HEK293 (cell line): ENCODE data around the gene TMPRSS4.

Source experiments
- CTCF ChIA-PET: fragments of 350-600 bp; formaldehyde crosslinking; extraction: SDS; loops from one replicate; lab custom pipeline; 2021; ENCODE audit warnings: antibody characterized with exemption; lab: Yijun Ruan, JAX
- POLR2A ChIA-PET: fragments of 300-600 bp; formaldehyde crosslinking; extraction: SDS; loops from one replicate; lab custom pipeline; 2020; ENCODE audit warnings: antibody characterized with exemption, inconsistent platforms; lab: Yijun Ruan, JAX
- H3K27ac ChIP-seq: fragments of 200-500 bp; sonication (Bioruptor generic); 2 replicates; pipeline ENCODE4 v1.5.1; 2014; ENCODE audit warnings: low read depth, low read length, control low read depth, inconsistent platforms; ENCODE audit errors: extremely low read depth
- H3K36me3 ChIP-seq, 2 experiments: fragments of 200-500 bp in 1 of 2; sonication (Bioruptor generic) in 1 of 2; 1 replicate in 1 of 2; 2 replicates in 1 of 2; pipeline ENCODE4 v1.5.1; 2014 to 2017; ENCODE audit warnings: inconsistent platforms in 2 of 2, low read length in 2 of 2; ENCODE audit not compliant: control insufficient read depth in 2 of 2, insufficient read depth in 1 of 2
- H3K4me1 ChIP-seq: fragments of 200-500 bp; sonication (Bioruptor generic); 2 replicates; pipeline ENCODE4 v1.5.1; 2014; ENCODE audit warnings: mild to moderate bottlenecking, low read length, inconsistent platforms; ENCODE audit not compliant: control insufficient read depth, insufficient read depth
- H3K4me3 ChIP-seq: 2 replicates; pipeline ENCODE4 v1.5.1; 2011; ENCODE audit warnings: low read depth, mild to moderate bottlenecking, control low read depth, low read length, moderate library complexity
- H3K9me3 ChIP-seq: fragments of 200-500 bp; sonication (Bioruptor generic); 2 replicates; pipeline ENCODE4 v1.5.1; 2014; ENCODE audit warnings: low read depth, low read length, inconsistent platforms; ENCODE audit not compliant: control insufficient read depth, insufficient read depth
- PRDM1 ChIP-seq: fragments of 450-650 bp; formaldehyde crosslinking; IDR thresholded peaks from 2 replicates; pipeline ENCODE4; 2016; ENCODE audit warnings: missing biosample characterization, missing genetic modification characterization
- SCRT1 ChIP-seq: fragments of 450-650 bp; formaldehyde crosslinking; IDR thresholded peaks from 2 replicates; pipeline ENCODE4 v1.5.1; 2016; ENCODE audit warnings: missing biosample characterization, missing genetic modification characterization, borderline replicate concordance
- WT1 ChIP-seq: fragments of 450-650 bp; formaldehyde crosslinking; IDR thresholded peaks from 2 replicates; pipeline ENCODE4 v1.5.1; 2016; ENCODE audit warnings: missing biosample characterization, missing genetic modification characterization
- ZBTB10 ChIP-seq: fragments of 450-650 bp; formaldehyde crosslinking; IDR thresholded peaks from 2 replicates; pipeline ENCODE4 v1.5.1; 2016; ENCODE audit warnings: missing biosample characterization, missing genetic modification characterization
- ZBTB20 ChIP-seq: fragments of 450-650 bp; formaldehyde crosslinking; IDR thresholded peaks from 2 replicates; pipeline ENCODE4 v1.5.1; 2016; ENCODE audit warnings: missing biosample characterization, missing genetic modification characterization
- ZNF2 ChIP-seq: fragments of 450-650 bp; formaldehyde crosslinking; IDR thresholded peaks from 2 replicates; pipeline ENCODE4 v1.5.1; 2016; ENCODE audit warnings: missing biosample characterization, missing genetic modification characterization
- ZNF26 ChIP-seq: fragments of 450-650 bp; formaldehyde crosslinking; IDR thresholded peaks from 2 replicates; pipeline ENCODE4 v1.5.1; 2016; ENCODE audit warnings: missing biosample characterization, missing genetic modification characterization
- ZNF280C ChIP-seq: fragments of 450-650 bp; formaldehyde crosslinking; IDR thresholded peaks from 2 replicates; pipeline ENCODE4 v1.5.1; 2016; ENCODE audit warnings: missing biosample characterization, missing genetic modification characterization
- ZNF302 ChIP-seq: fragments of 450-650 bp; formaldehyde crosslinking; IDR thresholded peaks from 2 replicates; pipeline ENCODE4 v1.5.1; 2016; ENCODE audit warnings: missing biosample characterization, missing genetic modification characterization, low read depth
- ZNF341 ChIP-seq: fragments of 450-650 bp; formaldehyde crosslinking; IDR thresholded peaks from 2 replicates; pipeline ENCODE4; 2016; ENCODE audit warnings: low read depth, missing biosample characterization, missing genetic modification characterization
- ZNF362 ChIP-seq: fragments of 450-650 bp; formaldehyde crosslinking; IDR thresholded peaks from 2 replicates; pipeline ENCODE4 v1.5.1; 2016; ENCODE audit warnings: missing biosample characterization, missing genetic modification characterization
- ZNF391 ChIP-seq: fragments of 450-650 bp; formaldehyde crosslinking; IDR thresholded peaks from 2 replicates; pipeline ENCODE4 v1.5.1; 2016; ENCODE audit warnings: low read depth, missing biosample characterization, missing genetic modification characterization, borderline replicate concordance
- ZNF398 ChIP-seq: fragments of 450-650 bp; formaldehyde crosslinking; IDR thresholded peaks from 2 replicates; pipeline ENCODE4 v1.5.1; 2017; ENCODE audit warnings: missing biosample characterization, missing genetic modification characterization
- ZNF473 ChIP-seq: fragments of 450-650 bp; formaldehyde crosslinking; IDR thresholded peaks from 2 replicates; pipeline ENCODE4 v1.5.1; 2017; ENCODE audit warnings: missing biosample characterization, missing genetic modification characterization
- ZNF521 ChIP-seq: fragments of 450-650 bp; formaldehyde crosslinking; IDR thresholded peaks from 2 replicates; pipeline ENCODE4 v1.5.1; 2017; ENCODE audit warnings: missing biosample characterization, mild to moderate bottlenecking, missing genetic modification characterization
- ZNF529 ChIP-seq: fragments of 450-650 bp; formaldehyde crosslinking; IDR thresholded peaks from 2 replicates; pipeline ENCODE4 v1.5.1; 2017; ENCODE audit warnings: missing genetic modification characterization, missing biosample characterization; ENCODE audit not compliant: insufficient replicate concordance
- ZNF549 ChIP-seq: fragments of 450-650 bp; IDR thresholded peaks from 2 replicates; pipeline ENCODE4 v1.5.1; 2018; ENCODE audit warnings: missing biosample characterization, missing genetic modification characterization, mild to moderate bottlenecking, inconsistent platforms, moderate library complexity
- ZNF792 ChIP-seq: fragments of 450-650 bp; formaldehyde crosslinking; IDR thresholded peaks from 2 replicates; pipeline ENCODE4 v1.5.1; 2016; ENCODE audit warnings: missing biosample characterization, missing genetic modification characterization
- ZNF843 ChIP-seq: fragments of 450-650 bp; formaldehyde crosslinking; IDR thresholded peaks from 2 replicates; pipeline ENCODE4 v1.5.1; 2016; ENCODE audit warnings: missing biosample characterization, missing genetic modification characterization

The TMPRSS4 gene

GRCh38 chr11:118054712-118055640, 21.9 kb upstream of the TMPRSS4 start:
- H3K36me3 ChIP-seq, result no peaks in the 10 kb centered on the region
- no peak overlapping the region for H3K27ac ChIP-seq
- ChIA-PET POLR2A (no interaction called here), CTCF (interaction anchor here (0.5 to 5.6 kb wide), 16 partner anchors 9 to 288 kb away, joined by 3 to 100 read pairs (median 4); no protein-coding TSS in a partner anchor)
- H3K9me3 ChIP-seq, result no peaks in the 10 kb centered on the region
- H3K4me1 ChIP-seq, result no peaks in the 10 kb centered on the region
- TF ChIP-seq ZNF549 (tag by site-specific recombination) (no peak), ZNF280C (tag by site-specific recombination) (no peak), ZNF529 (no peak), ZNF362 (no peak), ZBTB20 (no peak), ZNF2 (no peak), ZNF398 (no peak), WT1 (tag by site-specific recombination) (no peak)
- no peak overlapping the region for H3K4me3 ChIP-seq

- POLR2A ChIA-PET, result no interaction called here
- no peak overlapping the region for H3K27ac ChIP-seq
- CTCF ChIA-PET, result interaction anchor here (0.7 to 5.0 kb wide), 3 partner anchors 8 to 249 kb away, joined by 4 to 66 read pairs (median 5); no protein-coding TSS in a partner anchor
- H3K9me3 ChIP-seq, result no peaks in the 10 kb centered on the region
- H3K4me1 ChIP-seq, result no peaks in the 10 kb centered on the region
- TF ChIP-seq ZNF792 (tag by site-specific recombination) (no peak), ZNF391 (tag by site-specific recombination) (no peak), ZNF473 (tag by site-specific recombination) (no peak), PRDM1 (tag by site-specific recombination) (no peak), ZNF302 (tag by site-specific recombination) (no peak), ZNF843 (no peak), SCRT1 (tag by site-specific recombination) (no peak)
- H3K4me3 ChIP-seq, result no peak overlapping the region
- no peaks in the 10 kb centered on the region for H3K36me3 ChIP-seq
Observed at GRCh38 chr11:118055966-118056365, 20.9 kb upstream of the TMPRSS4 start.

GRCh38 chr11:118056806-118057205, 20.1 kb upstream of the TMPRSS4 start:
- ChIA-PET POLR2A (no interaction called here), CTCF (interaction anchor here (0.6 to 5.0 kb wide), 3 partner anchors 238 to 382 kb away, joined by 3 to 66 read pairs (median 5); no protein-coding TSS in a partner anchor)
- Histone ChIP-seq H3K4me1 (no peaks in the 10 kb centered on the region), H3K36me3 (no peaks in the 10 kb centered on the region), H3K4me3 (no peak overlapping the region), H3K27ac (no peak overlapping the region), H3K9me3 (no peaks in the 10 kb centered on the region)
- no peak for TF ChIP-seq ZNF521 (tag by site-specific recombination)
- no peak for TF ChIP-seq SCRT1 (tag by site-specific recombination)
- TF ChIP-seq ZNF341 (tag by site-specific recombination), result no peak
- no peak for TF ChIP-seq ZBTB10 (tag by site-specific recombination)
- TF ChIP-seq ZNF26 (tag by site-specific recombination), result no peak
